Measurements from ENCODE around the gene C4BPB.

- TF ChIP-seq EZH2 (IDR thresholded peaks at IDR 0.05; ENCODE audit: insufficient read depth, poor library complexity, severe bottlenecking): no peak
- no peak for TF ChIP-seq EZH2phosphoT487 (IDR thresholded peaks at IDR 0.05; ENCODE audit: insufficient read depth, low read depth)
Observed at GRCh38 chr1:207102146-207102545, 13.5 kb downstream of the C4BPB start.

All from GM23248 (cell line).